ENCODE measurements around the gene ITIH6.
"Not testable (repeated sequence)": the region's sequence is repeated elsewhere in the genome, so short reads cannot be mapped to it uniquely, and the experiment has no call there.

Gene ITIH6

DNA sequence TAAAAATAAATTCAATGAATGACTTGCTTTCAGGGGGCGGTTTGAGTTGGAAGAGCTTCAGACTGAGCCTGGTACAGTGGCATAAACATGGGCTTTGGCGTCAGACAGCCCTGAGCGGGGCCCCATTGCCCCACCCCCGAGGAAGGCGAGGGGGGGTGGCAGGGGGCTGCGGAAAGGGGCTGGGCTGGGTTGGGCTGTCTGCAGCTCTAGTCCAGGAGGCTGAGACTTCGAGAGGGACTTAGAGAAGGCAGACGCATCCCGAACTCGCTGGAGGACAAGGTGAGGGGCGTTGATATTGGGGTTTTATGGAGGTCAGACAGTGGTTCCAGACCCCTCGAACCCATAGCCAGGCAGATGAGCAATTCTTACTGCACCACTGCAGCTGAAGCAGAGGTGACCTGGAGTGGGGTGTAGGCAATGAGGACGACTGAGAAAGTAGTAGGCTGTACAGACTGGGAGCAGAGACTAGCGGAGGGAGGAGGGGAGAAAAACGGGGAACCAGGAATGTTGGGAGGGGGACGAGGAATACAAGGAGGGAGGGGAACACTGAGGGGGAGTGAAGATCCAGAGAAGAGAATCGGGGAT is 9.6 kb upstream of the ITIH6 start, which contains the start of gene MAGED2:
MAGED2 (plus strand) TSS at position 222 of the 585 bp plus-strand sequence. CDS start 1,587 bp downstream, outside the sequence.
- DNase-seq = peak; percentile 6 to 15

DNA sequence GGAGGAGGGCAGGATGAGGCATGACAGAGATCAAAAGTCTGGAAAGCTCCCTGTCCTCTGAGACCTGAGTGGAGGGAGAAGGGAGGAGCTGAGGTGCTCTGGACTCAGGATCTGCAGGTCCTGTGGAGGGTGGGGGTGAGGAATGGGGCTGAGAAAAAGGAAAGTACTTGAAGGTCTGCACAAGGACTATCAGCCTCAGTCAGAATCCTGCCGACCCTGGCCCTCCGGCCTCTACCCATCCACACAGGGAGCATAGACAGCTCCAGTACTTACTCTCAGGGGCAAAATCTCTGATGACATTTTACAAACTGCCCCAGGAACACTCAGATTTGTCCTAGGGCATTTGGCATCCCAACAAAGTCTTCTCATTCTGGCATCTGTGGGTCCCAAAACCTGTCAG is 991 bp upstream of the ITIH6 start:
- no peak for DNase-seq

DNA sequence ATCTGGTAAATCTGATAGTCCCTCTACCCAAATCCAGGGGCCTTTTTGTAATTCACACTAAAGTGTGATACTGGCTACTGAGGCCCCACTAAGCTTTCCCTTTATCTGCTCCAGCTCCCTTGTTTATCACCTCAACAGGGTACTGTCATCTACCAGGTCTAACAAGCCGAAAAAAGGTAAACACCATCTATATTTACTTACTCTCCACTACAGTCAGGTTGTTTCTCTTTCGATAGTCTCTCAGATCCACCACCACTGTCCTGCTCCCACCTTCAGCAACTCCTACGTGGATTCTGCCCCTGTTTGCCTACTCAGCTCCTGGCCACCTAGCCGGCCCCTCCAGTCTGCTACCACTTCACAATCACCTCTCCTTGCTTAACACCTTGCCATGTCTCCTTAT is 3.3 kb downstream of the ITIH6 start:
- no peak for DNase-seq

DNA sequence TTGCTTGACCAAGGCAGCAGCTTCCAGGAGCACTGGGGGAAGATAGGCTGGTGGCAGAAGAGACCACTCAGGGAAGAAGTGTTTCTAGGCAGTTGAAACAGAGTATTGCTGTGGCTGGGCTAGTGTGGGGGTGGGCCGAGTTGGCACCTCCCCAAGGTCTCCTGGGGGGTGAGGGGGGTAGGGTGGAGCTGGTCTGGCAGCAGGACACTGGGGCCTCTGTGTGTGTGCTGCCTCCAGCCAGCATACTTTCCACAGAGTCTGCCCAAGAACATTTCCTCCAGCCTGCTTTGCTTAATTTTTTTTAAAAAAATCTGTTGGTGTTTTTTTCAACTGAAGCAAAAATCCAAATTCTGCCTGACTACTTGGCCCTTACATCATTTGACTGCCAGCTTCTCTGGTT is 4.0 kb downstream of the ITIH6 start:
- DNase-seq = no peak

DNA sequence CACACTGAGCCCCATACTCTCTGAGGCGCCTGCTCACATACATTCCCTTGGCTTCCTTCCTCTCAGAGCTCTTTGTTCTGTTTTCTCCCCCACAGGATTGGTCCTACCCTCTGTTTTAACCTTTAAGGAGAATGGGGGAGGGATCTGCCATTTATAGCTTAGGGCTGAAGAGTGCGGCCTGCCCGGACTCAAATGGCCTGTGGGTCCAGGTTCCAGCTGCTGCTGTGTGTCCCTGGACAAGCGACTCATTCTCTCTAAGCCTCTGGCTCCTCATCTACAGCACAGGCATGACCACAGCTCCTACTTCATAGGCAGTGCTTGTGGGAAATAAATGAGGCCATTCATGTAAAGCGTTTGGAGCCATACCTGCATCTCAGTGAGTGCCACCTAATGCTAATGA is 8.7 kb downstream of the ITIH6 start:
- not testable (repeated sequence) for DNase-seq

DNA sequence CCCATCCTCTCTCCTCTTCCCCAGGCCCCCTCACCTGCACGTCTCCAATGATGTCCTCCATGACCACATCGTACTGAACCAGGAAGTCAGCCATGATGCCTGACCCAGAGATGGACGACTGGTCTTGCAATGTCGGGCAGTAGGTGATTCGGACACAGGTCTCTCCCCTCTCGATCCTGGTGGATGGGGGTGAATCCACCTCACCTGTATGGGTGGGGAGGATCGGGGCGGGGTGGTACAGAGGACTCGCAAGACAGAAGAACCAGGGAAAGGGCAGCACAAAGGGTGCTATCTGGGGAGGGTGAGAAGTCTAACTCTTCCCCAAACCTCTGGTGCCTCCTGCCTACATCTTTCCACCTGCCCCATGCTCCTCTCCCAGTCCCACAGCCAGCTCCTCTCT is 9.6 kb downstream of the ITIH6 start:
- no peak for DNase-seq

DNA sequence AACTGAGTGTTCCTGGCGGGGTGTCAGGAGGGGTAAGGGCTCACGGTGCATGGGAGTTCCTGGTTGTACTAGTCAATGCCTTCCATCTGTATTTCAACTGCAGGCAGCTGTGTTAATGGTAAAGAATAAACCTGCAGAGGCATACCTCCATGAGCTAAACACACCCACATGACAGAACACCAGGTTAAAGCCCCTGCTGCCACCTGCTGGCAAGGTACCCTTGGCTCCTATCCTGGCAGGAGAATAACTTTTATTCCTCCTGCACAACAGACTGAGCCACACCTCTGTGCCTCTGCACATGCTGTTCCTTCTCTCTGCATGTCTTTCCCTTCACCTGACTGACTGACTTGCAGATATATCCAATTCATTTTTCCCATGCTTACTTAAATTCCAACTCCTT is 11.1 kb downstream of the ITIH6 start:
- no peak for DNase-seq

DNA sequence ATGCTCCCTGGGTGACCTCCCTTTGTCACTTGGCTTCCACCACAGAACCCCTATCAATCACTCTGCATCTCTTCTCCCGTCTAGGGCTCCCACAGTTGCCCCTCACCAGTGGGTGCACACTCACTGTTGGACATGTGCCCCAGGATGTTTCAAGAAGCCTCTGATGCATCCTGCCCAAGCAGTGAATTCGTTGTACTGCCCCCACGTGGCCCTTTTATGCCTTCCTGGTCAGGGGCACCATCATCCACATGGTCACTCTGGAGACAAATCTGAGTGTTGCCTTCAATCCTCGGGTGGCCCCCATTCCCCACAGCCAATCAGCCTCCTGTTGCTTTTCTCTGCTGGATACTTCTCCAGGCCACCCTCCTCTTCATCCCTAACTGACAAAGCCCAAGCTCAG is 12.2 kb downstream of the ITIH6 start:
- no peak for DNase-seq

DNA sequence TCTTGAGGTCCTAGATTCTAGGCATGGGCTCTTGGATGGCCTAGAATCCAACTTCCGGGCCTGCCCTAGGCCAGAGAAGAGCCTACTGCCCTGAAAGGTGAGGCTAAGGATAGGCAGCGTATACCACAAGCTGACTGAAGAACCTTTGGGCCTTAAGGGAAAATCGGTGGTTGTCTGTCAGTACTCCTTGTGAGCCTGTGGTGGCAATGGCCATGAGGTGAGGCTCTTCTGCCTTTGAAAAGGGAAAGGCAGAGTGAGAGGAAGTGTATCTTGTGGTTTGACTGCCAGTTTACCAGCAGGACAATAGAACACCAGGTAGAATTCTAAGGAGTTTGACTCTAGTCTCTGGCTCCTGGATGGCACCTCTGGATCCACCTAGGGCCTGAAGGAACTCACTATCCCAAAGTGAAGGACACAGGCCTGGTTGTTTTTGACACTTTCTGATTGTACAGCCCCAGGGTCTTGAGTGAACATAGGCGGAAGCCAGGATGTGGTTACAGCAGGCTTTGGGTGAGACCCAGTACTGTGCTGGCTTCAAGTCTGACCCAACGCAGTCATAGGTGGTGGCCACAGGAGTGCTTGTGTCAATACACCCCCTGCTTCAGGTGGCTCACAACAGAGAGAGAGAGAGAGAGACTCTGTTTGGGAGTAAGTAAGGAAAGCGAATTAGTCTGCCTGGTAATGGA is 20.9 kb downstream of the ITIH6 start:
- no peak for DNase-seq

DNA sequence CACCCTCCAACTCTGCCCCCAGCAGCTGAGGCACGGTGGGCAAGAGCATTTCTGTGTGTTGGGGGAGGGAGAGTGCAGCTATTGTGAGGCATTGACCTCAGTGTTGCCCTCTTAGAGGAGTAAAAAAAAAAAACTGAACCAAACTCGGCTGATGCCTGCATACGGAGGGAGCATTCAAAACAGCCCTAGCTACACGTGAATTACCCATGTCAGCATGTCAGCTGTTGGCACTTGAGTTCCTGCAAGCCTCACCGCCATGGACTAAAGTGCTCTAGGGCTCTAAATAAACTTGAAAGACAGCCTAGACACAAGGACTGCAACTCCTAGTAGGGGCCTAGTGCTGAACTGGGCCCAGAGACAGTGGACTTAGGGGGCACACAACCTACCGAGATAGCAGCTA is 22.0 kb downstream of the ITIH6 start:
- no peak for DNase-seq

DNA sequence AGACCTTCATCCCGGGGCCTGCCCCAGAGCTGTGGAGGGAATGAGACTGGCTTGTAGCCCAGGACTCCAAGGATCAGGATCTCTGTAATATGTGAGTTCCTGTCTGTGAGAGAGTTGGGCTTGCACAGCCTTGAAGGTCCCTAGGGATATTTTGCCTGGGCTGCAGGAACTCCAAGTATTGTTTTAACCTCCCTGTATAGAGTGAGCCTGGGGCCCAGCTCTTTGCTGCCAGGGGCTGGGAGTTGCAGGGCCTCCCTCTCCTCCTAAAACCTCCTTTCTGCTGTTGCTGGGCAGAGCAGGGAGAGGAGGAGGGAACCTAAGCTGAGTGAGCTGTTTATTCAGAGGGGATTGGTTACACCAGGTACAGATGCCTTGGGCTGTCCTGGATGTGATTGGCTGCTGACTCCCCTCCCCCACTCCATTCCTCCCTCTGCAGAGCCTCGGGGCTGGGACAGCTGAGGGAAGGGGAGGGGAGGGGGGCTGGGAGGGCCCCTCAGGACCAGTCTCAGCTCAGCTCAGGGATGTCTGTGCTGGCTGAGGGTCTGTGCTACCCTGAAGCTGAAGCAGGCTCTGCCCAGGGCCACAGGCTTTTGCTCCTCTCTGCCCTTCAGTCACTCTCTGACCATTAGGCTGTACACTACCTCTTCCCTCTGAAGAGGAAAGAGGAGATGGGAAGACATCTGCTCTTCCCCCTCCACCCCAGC is 23.5 kb downstream of the ITIH6 start:
- DNase-seq = not testable (repeated sequence)

DNA sequence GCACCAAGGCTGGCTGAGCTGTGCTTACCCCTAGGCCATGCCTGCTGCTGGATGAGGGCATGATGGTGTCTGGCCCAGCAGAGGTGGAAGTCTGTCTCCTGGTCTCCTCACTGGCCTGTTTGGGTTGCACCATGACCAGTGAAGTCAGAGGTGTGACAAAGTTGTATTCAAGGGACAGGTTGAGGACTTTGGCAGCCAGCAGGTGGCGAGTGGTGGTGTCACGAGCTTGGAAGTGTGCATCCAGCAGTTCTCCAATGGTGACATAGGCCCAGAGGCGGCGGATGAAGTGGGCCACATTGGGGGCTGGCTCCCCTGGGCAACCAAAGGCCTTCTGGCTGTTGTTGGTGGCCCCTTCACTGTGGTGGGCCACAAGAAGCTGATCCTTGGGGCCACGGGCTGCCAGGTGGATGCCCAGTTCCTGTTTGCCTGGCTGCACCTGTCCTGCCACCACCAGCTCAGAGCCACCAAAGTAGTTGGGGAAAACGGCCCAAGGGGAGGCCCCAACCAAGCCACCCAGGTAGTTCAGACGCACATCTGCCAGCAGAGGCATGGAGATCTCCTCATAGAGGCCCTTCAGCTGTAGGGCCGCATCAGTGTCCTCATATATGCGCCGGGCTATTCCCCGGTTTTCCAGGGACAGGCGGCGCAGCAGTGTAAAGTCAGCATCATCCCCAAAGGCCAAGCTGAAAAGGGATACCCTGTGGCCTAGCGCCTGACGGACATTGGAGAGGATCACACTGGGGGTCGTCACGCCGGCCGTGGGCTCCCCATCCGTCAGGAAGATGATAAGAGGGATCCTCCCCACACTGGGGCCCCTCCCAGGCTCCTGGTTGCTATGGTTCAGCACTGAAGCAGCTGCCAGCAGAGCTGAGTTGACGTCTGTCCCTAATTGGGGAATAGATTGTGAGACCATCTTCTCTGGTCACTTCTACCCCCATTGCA is 39.7 kb downstream of the ITIH6 start:
- no peak for DNase-seq

DNA sequence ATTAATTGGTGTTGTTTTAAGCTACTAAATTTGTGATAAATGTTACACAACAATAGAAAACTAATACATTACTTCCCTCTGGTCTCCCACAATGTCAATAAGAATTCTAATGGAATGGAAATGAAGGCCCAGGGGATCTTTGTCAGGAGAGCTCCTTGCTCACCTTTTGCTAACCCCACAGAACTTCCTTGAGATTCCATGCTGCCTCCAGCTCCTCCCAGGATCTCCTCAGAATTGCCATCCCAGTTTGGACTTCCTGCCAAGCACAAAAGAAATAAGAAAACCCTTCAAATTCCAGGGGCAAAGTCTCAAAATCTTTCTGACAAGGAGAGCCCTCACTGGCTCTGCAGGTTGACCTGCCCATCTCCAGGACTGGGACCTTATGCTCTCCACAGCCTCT is 43.2 kb downstream of the ITIH6 start:
- no peak for DNase-seq

DNA sequence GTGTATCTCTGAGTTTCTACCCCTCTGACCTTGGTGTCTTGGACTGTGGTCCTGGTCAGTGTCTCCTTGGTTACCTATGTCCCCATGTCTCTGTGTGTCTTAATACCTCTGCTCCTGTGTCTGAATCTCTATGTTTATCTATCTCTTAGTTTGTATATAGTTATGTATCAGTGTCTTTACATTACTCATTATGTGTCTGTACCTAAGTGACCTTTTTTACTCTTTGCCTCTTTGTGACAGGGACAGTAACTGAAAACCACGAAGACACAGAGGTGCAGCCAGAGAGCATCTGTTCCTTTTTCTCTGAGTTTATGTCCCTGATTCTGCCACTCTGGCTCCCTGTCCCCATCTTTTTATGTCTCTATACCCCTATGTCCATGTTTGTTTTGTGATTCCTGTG is 49.4 kb downstream of the ITIH6 start:
- DNase-seq = no peak

DNA sequence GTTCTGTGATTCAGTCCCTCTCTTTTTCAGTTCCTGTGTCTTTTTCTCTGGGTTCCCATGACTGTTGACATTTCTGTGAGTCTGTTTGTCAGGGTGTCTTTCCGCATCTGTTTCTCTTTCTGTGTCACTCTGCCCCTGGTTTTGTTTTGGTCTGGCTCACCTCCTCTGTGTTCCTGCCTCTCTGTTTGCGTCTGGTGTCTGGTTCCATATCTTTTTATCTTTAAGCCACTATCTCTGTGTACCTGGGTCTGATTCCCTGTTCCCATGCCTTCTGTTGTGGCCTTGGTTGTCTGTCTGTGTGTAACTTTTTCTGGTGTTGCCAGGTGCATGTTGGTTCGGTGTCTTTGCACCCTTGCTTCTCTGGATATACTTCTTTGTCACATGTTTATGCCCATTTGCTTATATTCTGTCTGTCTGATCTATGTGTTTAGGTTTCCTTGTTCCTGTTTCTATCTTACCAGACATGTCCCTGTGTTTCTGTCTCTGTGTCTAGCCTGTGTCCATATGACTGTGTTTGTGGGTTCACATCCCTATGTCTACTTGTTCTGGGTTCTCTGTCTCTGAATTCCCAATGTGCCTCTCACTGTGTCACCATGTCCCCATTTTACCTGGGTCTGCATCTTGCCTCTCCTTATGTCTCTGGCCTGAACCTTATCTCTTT is 50.2 kb downstream of the ITIH6 start:
- no peak for DNase-seq

DNA sequence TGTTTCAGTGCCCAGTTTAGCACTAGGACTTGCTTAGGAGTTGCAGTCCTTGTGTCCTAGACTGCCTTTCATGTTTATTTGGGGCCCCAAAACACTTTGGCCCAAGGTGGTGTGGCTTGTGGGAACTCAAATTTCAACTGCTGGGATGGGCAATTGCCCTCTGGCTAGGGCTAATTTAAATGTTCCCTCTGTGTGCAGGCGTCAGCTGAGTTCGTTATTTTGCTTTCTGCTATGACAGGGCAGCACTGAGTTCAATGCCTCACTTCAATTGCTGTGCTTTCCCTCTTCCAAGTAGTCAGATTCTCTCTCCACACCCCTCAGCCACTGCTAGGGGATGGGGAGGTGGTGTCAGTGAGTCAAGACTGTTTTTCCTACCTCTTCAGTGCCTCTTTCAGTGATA is 51.1 kb downstream of the ITIH6 start:
- no peak for DNase-seq

DNA sequence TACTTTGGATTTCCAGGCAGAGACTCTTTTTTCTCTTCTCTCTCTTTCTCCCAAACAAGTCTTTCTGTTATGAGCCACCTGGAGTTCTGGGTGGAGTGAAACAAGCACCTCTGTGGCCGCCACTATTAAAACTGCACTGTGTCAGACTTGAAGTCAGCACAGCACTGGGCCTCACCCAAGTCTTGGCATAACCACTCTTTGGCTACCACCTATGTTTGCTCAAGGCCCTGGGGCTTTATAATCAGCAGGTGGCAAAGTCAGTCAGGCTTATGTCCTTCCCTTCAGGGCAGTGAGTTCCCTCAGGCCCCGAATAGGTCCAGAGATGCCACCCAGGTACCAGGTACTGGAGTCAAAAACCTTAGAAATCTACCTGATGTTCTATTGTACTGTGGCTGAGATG is 52.4 kb downstream of the ITIH6 start:
- DNase-seq = no peak

DNA sequence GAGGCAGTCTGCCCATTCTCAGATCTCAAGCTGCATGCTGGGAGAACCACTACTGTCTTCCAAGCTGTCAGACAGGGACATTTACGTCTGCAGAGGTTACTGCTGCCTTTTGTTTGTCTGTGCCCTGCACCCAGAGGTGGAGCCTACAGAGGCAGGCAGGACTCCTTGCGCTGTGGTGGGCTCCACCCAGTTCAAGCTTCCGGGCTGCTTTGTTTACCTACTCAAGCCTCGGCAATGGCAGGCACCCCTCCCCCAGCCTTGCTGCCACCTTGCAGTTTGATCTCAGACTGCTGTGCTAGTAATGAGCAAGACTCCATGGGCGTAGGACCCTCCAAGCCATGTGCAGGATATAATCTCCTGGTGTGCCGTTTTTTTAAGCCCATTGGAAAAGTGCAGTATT is 59.5 kb downstream of the ITIH6 start:
- not testable (repeated sequence) for DNase-seq

DNA sequence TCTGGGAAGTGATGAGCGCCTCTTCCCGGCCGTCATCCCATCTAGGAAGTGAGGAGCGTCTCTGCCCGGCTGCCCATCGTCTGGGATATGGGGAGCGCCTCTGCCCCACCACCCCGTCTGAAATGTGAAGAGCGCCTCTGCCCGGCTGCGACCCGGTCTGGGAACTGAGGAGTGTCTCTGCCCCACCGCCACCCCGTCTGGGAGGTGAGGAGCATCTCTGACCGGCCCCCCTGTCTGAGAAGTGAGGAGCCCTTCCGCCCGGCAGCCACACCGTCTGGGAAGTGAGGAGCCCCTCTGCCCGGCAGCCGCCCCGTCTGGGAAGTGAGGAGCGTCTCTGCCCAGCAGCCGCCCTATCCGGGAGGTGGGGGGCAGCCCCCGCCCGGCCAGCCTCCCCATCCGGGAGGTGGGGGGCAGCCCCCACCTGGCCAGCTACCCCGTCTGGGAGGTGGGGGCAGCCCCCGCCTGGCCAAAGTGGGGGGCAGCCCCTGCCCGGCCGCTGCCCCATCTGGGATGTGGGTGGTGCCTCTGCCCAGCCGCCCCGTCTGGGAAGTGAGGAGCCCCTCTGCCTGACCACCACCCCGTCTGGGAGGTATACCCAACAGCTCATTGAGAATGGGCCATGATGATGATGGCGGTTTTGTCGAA is 61.6 kb downstream of the ITIH6 start:
- DNase-seq = not testable (repeated sequence)

DNA sequence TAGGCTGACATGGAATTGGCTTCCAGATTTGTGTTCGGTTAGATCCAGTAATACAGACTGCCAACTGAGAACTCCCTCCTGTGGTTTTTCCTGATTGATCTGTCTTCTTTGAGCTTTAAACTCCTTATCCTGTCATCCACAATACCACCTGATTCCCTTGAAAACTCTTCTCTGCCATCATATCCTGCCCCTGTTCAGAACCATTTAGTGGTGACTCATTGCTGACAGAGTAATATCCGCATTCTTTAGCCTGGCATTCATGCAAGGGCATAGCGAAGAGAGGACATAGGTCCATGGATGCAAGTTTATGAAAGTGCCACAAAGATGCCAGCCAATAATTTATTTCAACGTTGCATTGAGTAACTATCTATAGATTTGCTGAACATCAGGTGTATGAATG is 76.6 kb downstream of the ITIH6 start:
- no peak for DNase-seq

DNA sequence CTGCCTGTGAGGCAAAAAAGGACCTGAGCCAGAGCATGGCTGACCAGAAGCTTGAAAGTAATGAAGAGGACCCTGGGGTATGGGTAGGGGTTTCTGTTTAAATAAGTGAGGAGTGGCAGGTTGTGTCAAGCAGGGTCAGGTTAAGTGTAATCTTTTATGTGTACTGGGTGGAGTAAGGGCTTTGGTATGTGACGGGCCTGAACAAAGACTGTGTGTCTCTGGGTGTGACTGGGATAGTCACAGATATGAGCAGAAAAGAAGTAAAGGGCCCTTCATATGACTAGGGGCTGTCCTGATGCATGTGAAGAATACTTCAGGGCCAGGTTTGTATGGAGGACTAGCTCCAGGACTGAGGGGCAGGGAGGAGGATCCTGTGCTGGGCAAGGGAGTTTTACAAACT is 82.4 kb downstream of the ITIH6 start:
- DNase-seq = no peak

DNA sequence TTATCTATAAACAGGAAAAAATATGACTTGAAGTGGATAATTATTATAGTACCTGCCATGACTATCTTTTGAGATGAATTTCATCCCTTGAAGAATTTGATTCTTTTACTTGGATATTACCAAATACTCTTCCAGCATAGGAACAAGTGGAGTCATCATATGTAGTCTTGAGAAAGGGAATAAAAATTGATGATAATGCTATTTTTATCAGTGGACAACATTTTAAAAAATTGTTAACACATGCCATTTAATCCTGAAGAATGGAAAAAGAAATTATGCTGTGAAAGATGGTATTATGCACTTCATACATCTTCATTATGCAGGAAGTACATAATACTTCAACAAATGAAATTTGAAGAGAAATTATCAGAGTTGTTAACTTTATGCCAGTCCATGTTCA is 83.6 kb downstream of the ITIH6 start:
- no peak for DNase-seq
